NCI-H128 (cell line): ENCODE data around the gene DYNC1H1.

Experiments
- DNase-seq: peaks from one replicate; lab custom pipeline; 2025; ENCODE audit not compliant: unreplicated experiment; lab: John Stamatoyannopoulos, UW

DYNC1H1 gene

GRCh38 chr14:102029956-102030355, 65.6 kb downstream of the DYNC1H1 start:
- DNase-seq, result no peak

- no peak for DNase-seq
Measured at GRCh38 chr14:102033241-102033640, 68.9 kb downstream of the DYNC1H1 start.

- no peak for DNase-seq
Measured at GRCh38 chr14:102034301-102034700, 69.9 kb downstream of the DYNC1H1 start.

- DNase-seq, result no peak
Measured at GRCh38 chr14:102035914-102036313, 71.5 kb downstream of the DYNC1H1 start.

- DNase-seq, result no peak
Measured at GRCh38 chr14:102037686-102038085, 73.3 kb downstream of the DYNC1H1 start.

GRCh38 chr14:102039157-102039556, 74.8 kb downstream of the DYNC1H1 start:
- no peak for DNase-seq

GRCh38 chr14:102040153-102040552, 75.8 kb downstream of the DYNC1H1 start:
- DNase-seq, result no peak

GRCh38 chr14:102042699-102043098, 78.3 kb downstream of the DYNC1H1 start:
- DNase-seq, result no peak

GRCh38 chr14:102043251-102044025, 79.1 kb downstream of the DYNC1H1 start:
- no peak for DNase-seq

GRCh38 chr14:102044566-102044965, 80.2 kb downstream of the DYNC1H1 start:
- DNase-seq, result no peak

GRCh38 chr14:102046337-102047278, 82.2 kb downstream of the DYNC1H1 start:
- DNase-seq, result peak; percentile 57

GRCh38 chr14:102047808-102048540, 83.6 kb downstream of the DYNC1H1 start:
- DNase-seq, result no peak

GRCh38 chr14:102049258-102050025, 85.1 kb downstream of the DYNC1H1 start:
- no peak for DNase-seq

GRCh38 chr14:102050026-102050405, 85.6 kb downstream of the DYNC1H1 start:
- no peak for DNase-seq

GRCh38 chr14:102050625-102051024, 86.3 kb downstream of the DYNC1H1 start:
- DNase-seq, result no peak

- DNase-seq, result no peak
Measured at GRCh38 chr14:102052522-102052921, 88.1 kb downstream of the DYNC1H1 start.

- no peak for DNase-seq
Measured at GRCh38 chr14:102055181-102055901, 91.0 kb downstream of the DYNC1H1 start.

GRCh38 chr14:102056694-102057442, 92.5 kb downstream of the DYNC1H1 start:
- no peak for DNase-seq

- DNase-seq, result no peak
Measured at GRCh38 chr14:102057480-102058114, 93.2 kb downstream of the DYNC1H1 start.
